Lung (tissue), 12 donors: ENCODE results near the gene TFE3. TPM values are rescaled to one million over a fixed set of nuclear protein-coding genes. Genes with fewer than 3 reads are reported as not detected.
A peak's percentile ranks its signal among the peaks of the same experiment; 100 is the strongest.

Experiments used
- ATAC-seq: fragments of 200-7000 bp; cut with Tn5 transposase; one replicate; pipeline ENCODE4 v1.9.1; 2020; ENCODE audit warnings: moderate number of reproducible peaks; ENCODE audit not compliant: insufficient read depth, low FRiP score
- DNase-seq, 3 donors: peaks; one replicate each; pipeline ENCODE4 v3.0.0-alpha.2; 2013 to 2017
- H3K27ac ChIP-seq, 2 donors: one replicate each; pipeline ENCODE4 v1.5.1; 2013; ENCODE audit warnings: mild to moderate bottlenecking in 2 of 2, moderate library complexity in 2 of 2, control low read depth in 1 of 2, inconsistent platforms in 1 of 2, low read depth in 1 of 2, low read length in 1 of 2
- H3K27me3 ChIP-seq, 3 donors: one replicate each; pipeline ENCODE4 v1.5.1; 2013; ENCODE audit warnings: low read length in 2 of 3; ENCODE audit not compliant: control insufficient read depth in 3 of 3, insufficient read depth in 3 of 3
- H3K36me3 ChIP-seq, 4 donors: one replicate each; pipeline ENCODE4 v1.5.1; 2013; ENCODE audit warnings: low read length in 4 of 4, mild to moderate bottlenecking in 1 of 4, moderate library complexity in 1 of 4; ENCODE audit not compliant: control insufficient read depth in 4 of 4, insufficient read depth in 4 of 4
- H3K4me1 ChIP-seq, 5 donors: one replicate each; pipeline ENCODE4 v1.5.1; 2013; ENCODE audit warnings: low read length in 5 of 5, mild to moderate bottlenecking in 2 of 5, moderate library complexity in 1 of 5; ENCODE audit not compliant: control insufficient read depth in 5 of 5, insufficient read depth in 5 of 5
- H3K4me3 ChIP-seq: one replicate; pipeline ENCODE4 v1.5.1; 2013; ENCODE audit warnings: mild to moderate bottlenecking, control low read depth, moderate library complexity
- H3K9ac ChIP-seq, 2 donors: one replicate each; pipeline ENCODE4 v1.5.1; 2013; ENCODE audit warnings: low read length in 2 of 2, control low read depth in 1 of 2; ENCODE audit not compliant: insufficient read depth in 1 of 2
- H3K9me3 ChIP-seq, 4 donors: one replicate each; pipeline ENCODE4 v1.5.1; 2013; ENCODE audit warnings: low read length in 3 of 4, mild to moderate bottlenecking in 1 of 4, moderate library complexity in 1 of 4; ENCODE audit not compliant: control insufficient read depth in 4 of 4, insufficient read depth in 3 of 4
- WGBS, 2 donors: extraction: QIAGEN DNeasy Blood & Tissue Kit; methylation state at CpG; one replicate each; pipeline ENCODE4 v1.1.7; 2013; 5-methylcytosine and 5-hydroxymethylcytosine counted together
- polyA plus RNA-seq, 2 donors: library from polyadenylated mRNA; stranded (reverse); fragments of 200-250 nt; gene quantifications; one replicate each; pipeline ENCODE4 v1.2.1, GENCODE V29; 2013
- total RNA-seq, 2 donors: library from RNA; depleted of rRNA in 1 of 2; stranded (reverse); fragments of >200 nt in 1 of 2; gene quantifications; one replicate each; pipeline ENCODE4 v1.2.1, GENCODE V29; 2014 to 2021
- TF ChIP-seq, protein P1 (sequence below): IDR thresholded peaks from 2 replicates; pipeline ENCODE4 v1.5.1; 2012; ENCODE audit warnings: mild to moderate bottlenecking; ENCODE audit errors: control extremely low read depth, extremely low read depth
- donor health status: control.
- donor health status: control.
- donor health status: Bipolar disorder and iron deficiency.
- donor health status: healthy.
- donor health status: DM: yes; HTN: yes; CAD: no.

Gene TFE3
- total and polyA plus RNA-seq, 4 donors: 28.4 to 63.7 (median 42.7) TPM

DNA sequence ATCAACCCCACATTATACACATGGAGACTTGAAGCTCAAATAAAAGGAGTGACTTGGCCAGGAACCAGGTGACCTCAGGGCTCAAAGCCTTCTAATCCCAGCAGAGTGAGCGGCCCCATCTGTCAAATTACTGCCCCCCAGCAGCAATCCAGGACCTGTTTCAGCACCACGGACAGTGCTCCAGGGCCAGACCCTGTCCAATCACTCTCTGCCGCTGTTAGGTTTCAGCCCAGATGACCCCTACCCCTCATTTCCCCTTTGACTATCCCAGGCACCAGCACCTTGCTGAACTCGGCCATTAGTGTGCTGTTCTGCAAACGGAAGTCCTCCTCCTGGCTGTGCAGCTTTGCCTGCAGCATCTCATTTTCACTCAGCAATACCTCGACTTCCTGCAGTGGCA lies 46.2 kb downstream of the TFE3 start:
- Histone ChIP-seq H3K9me3 (peaks cover 0 to 5% (median 2%) of the 10 kb centered on the region in 4 donors), H3K9ac (no peak overlapping the region), H3K36me3 (peaks cover 0 to 21% (median 13%) of the 10 kb centered on the region in 4 donors), H3K4me1 (peaks cover 0 to 4% (median 0%) of the 10 kb centered on the region in 5 donors), H3K27me3 (peaks cover 0 to 4% (median 0%) of the 10 kb centered on the region in 3 donors), H3K4me3 (no peak overlapping the region), H3K27ac (no peak overlapping the region)
- TF ChIP-seq, protein P1, sequence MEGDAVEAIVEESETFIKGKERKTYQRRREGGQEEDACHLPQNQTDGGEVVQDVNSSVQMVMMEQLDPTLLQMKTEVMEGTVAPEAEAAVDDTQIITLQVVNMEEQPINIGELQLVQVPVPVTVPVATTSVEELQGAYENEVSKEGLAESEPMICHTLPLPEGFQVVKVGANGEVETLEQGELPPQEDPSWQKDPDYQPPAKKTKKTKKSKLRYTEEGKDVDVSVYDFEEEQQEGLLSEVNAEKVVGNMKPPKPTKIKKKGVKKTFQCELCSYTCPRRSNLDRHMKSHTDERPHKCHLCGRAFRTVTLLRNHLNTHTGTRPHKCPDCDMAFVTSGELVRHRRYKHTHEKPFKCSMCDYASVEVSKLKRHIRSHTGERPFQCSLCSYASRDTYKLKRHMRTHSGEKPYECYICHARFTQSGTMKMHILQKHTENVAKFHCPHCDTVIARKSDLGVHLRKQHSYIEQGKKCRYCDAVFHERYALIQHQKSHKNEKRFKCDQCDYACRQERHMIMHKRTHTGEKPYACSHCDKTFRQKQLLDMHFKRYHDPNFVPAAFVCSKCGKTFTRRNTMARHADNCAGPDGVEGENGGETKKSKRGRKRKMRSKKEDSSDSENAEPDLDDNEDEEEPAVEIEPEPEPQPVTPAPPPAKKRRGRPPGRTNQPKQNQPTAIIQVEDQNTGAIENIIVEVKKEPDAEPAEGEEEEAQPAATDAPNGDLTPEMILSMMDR: no peak
- 71 to 83% methylated on average over 6 of the region's 6 CpGs for WGBS, 2 donors
- ATAC-seq (no peak), DNase-seq (no peak)

DNA sequence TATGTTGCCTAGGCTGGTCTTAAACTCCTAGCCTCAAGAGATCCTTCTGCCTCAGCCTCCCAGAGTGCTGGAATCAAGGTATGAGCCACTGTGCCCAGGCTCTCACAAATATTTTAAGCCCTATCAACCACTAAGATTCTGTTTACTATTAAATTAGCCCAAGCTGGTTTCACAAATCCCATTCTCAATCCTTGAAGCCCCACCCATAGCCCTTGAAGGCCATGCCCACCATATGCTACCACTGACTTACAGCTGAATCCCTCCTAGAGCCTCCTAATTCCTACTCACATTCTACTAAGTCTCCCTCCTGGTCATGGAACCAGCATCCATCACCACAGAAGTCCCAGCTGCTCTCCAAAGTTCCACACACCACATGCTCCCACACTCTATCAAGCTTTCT lies 50.8 kb downstream of the TFE3 start:
- ATAC-seq (no peak), DNase-seq (no peak)
- H3K9me3 ChIP-seq: peaks cover 0 to 6% (median 2%) of the 10 kb centered on the region in 4 donors
- peaks cover 0 to 27% (median 13%) of the 10 kb centered on the region in 4 donors for H3K36me3 ChIP-seq
- peaks cover 0 to 3% (median 0%) of the 10 kb centered on the region in 5 donors for H3K4me1 ChIP-seq
- H3K9ac ChIP-seq: no peak overlapping the region
- peaks cover 0 to 4% (median 0%) of the 10 kb centered on the region in 3 donors for H3K27me3 ChIP-seq
- no peak overlapping the region for H3K4me3 ChIP-seq
- no peak overlapping the region for H3K27ac ChIP-seq
- TF ChIP-seq, protein P1: no peak

DNA sequence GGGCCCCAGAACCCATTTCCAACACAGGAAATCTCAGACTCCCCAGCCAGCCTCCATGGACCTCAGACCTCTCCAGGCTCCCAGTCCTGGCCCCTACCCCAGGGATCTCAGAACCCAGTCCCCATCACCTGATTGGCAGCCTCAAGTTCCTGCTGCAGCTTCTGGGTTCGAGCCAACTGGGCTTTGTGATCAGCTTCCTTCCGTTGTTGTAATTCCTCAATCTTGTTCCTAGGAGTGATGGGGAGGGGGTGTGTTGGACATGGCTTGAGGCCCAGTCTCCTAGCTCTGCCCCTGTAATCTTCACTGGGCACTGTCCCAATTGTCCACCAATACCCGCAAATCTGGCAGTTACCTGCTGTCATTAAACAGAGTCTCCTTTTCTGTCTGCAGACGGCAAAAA lies 53.7 kb downstream of the TFE3 start:
- WGBS, 2 donors: 67 to 82% methylated on average over 4 of the region's 4 CpGs
- TF ChIP-seq, protein P1: no peak
- Histone ChIP-seq H3K9ac (no peak overlapping the region), H3K36me3 (peaks cover 3 to 24% (median 13%) of the 10 kb centered on the region in 4 donors), H3K9me3 (peaks cover 0 to 2% (median 0%) of the 10 kb centered on the region in 4 donors), H3K4me3 (no peak overlapping the region), H3K4me1 (no peaks in the 10 kb centered on the region), H3K27me3 (no peaks in the 10 kb centered on the region), H3K27ac (no peak overlapping the region)
- DNase-seq (peak in 1 of 3 donors; percentile 34), ATAC-seq (no peak)

DNA sequence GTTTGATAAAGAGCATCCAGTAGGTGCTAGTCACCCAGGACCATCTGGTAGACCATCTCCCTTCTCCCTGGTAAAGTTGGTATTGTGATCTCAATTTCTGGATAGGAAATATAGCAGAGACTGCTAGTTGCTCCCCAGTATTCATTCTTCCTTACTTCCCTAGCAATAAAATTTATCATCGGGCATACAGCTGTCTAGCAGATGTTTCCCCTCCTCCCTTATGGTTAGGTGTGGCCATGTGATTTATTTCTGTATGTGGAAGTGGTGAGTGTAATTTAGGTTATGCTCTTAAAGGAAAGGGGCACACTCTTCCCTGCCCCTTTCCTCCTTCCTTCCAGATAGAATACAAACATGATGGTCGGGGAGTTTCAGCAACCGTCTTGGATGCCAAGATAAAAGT lies 59.3 kb downstream of the TFE3 start:
- Histone ChIP-seq H3K4me3 (no peak overlapping the region), H3K9ac (no peak overlapping the region), H3K36me3 (peaks cover 3 to 25% (median 10%) of the 10 kb centered on the region in 4 donors), H3K27ac (no peak overlapping the region), H3K27me3 (no peaks in the 10 kb centered on the region), H3K4me1 (no peaks in the 10 kb centered on the region), H3K9me3 (peaks cover 0 to 3% (median 0%) of the 10 kb centered on the region in 4 donors)
- ATAC-seq (no peak), DNase-seq (no peak)
- TF ChIP-seq, protein P1: no peak
- 66 to 77% methylated on average over 3 of the region's 3 CpGs for WGBS, 2 donors
